Mucosa of stomach (tissue), 1 donor: ENCODE measurements around the gene MRPL43.
"Not testable (repeated sequence)": the region's sequence is repeated elsewhere in the genome, so short reads cannot be mapped to it uniquely, and the experiment has no call there.

ENCODE experiments used
- H3K27me3 ChIP-seq: one replicate; pipeline ENCODE4 v1.7.0; 2013; ENCODE audit warnings: mild to moderate bottlenecking, low read length; ENCODE audit not compliant: control insufficient read depth, insufficient read depth
- H3K36me3 ChIP-seq: one replicate; pipeline ENCODE4 v1.7.0; 2013; ENCODE audit warnings: low read length; ENCODE audit not compliant: control insufficient read depth, insufficient read depth
- H3K4me1 ChIP-seq: one replicate; pipeline ENCODE4 v1.7.0; 2013; ENCODE audit warnings: mild to moderate bottlenecking, low read length; ENCODE audit not compliant: control insufficient read depth, insufficient read depth
- H3K4me3 ChIP-seq: one replicate; pipeline ENCODE4 v1.7.0; 2013; ENCODE audit warnings: low read length
- H3K9ac ChIP-seq: one replicate; pipeline ENCODE4 v1.7.0; 2013; ENCODE audit warnings: mild to moderate bottlenecking, low read length, moderate library complexity
- H3K9me3 ChIP-seq: one replicate; pipeline ENCODE4 v1.7.0; 2013; ENCODE audit warnings: mild to moderate bottlenecking, low read length, moderate library complexity; ENCODE audit not compliant: control insufficient read depth
- donor health status: Pancreatic carcinoma.

Gene MRPL43

GRCh38 chr10:100986952-100987684 lies at the start of gene MRPL43, which contains the start of gene TWNK:
MRPL43 (minus strand) TSS chr10:100987497; CDS start chr10:100987443, 54 bp downstream.
TWNK (plus strand) TSS chr10:100987543; CDS start chr10:100988211, 668 bp downstream.
- no peaks in the 10 kb centered on the region for H3K36me3 ChIP-seq
- peak within 1 kb of the TSS; percentile 100 for H3K4me3 ChIP-seq
- no peaks in the 10 kb centered on the region for H3K9me3 ChIP-seq
- no peaks in the 10 kb centered on the region for H3K27me3 ChIP-seq
- H3K9ac ChIP-seq = peak within 1 kb of the TSS; percentile 77
- peaks cover 17% of the 10 kb centered on the region for H3K4me1 ChIP-seq

- Histone ChIP-seq H3K4me1 (peaks cover 22% of the 10 kb centered on the region), H3K9me3 (no peaks in the 10 kb centered on the region), H3K36me3 (peaks cover 4% of the 10 kb centered on the region), H3K4me3 (no peak overlapping the region), H3K9ac (no peak overlapping the region), H3K27me3 (no peaks in the 10 kb centered on the region)
These were observed 49.4 kb upstream of the MRPL43 start for GRCh38 chr10:101036726-101037125.

GRCh38 chr10:101035916-101036702 lies 48.8 kb upstream of the MRPL43 start:
- Histone ChIP-seq H3K27me3 (no peaks in the 10 kb centered on the region), H3K9ac (no peak overlapping the region), H3K9me3 (no peaks in the 10 kb centered on the region), H3K36me3 (peaks cover 4% of the 10 kb centered on the region), H3K4me3 (no peak overlapping the region), H3K4me1 (peaks cover 20% of the 10 kb centered on the region)

GRCh38 chr10:101035314-101035713 lies 48.0 kb upstream of the MRPL43 start:
- H3K4me1 ChIP-seq = peaks cover 23% of the 10 kb centered on the region
- H3K27me3 ChIP-seq = peaks cover 2% of the 10 kb centered on the region
- H3K4me3 ChIP-seq = no peak overlapping the region
- peaks cover 4% of the 10 kb centered on the region for H3K36me3 ChIP-seq
- no peaks in the 10 kb centered on the region for H3K9me3 ChIP-seq
- H3K9ac ChIP-seq = no peak overlapping the region

- H3K9ac ChIP-seq, H3K4me3 ChIP-seq, H3K36me3 ChIP-seq, H3K9me3 ChIP-seq, H3K27me3 ChIP-seq: not testable (repeated sequence)
- peaks cover 23% of the 10 kb centered on the region for H3K4me1 ChIP-seq
These were observed 47.1 kb upstream of the MRPL43 start for GRCh38 chr10:101034404-101034803.

GRCh38 chr10:101033276-101033675 lies 46.0 kb upstream of the MRPL43 start:
- H3K4me1 ChIP-seq = peaks cover 23% of the 10 kb centered on the region
- no peaks in the 10 kb centered on the region for H3K9me3 ChIP-seq
- no peak overlapping the region for H3K9ac ChIP-seq

GRCh38 chr10:101032637-101033224 lies 45.4 kb upstream of the MRPL43 start:
- Histone ChIP-seq H3K9me3 (no peaks in the 10 kb centered on the region), H3K4me3 (peak overlapping the region; percentile 90), H3K27me3 (peaks cover 17% of the 10 kb centered on the region), H3K36me3 (peaks cover 4% of the 10 kb centered on the region), H3K9ac (peak overlapping the region; percentile 55), H3K4me1 (peaks cover 23% of the 10 kb centered on the region)

More at GRCh38 chr10:101033276-101033675, 46.0 kb upstream of the MRPL43 start:
- Histone ChIP-seq H3K4me3 (no peak overlapping the region), H3K36me3 (peaks cover 4% of the 10 kb centered on the region), H3K27me3 (peaks cover 17% of the 10 kb centered on the region)

GRCh38 chr10:101031796-101032636 lies 44.7 kb upstream of the MRPL43 start:
- Histone ChIP-seq H3K27me3 (peaks cover 17% of the 10 kb centered on the region), H3K36me3 (no peaks in the 10 kb centered on the region), H3K9me3 (no peaks in the 10 kb centered on the region), H3K4me1 (peaks cover 23% of the 10 kb centered on the region), H3K9ac (peak overlapping the region; percentile 55), H3K4me3 (peak overlapping the region; percentile 90)

GRCh38 chr10:101031128-101031795 lies 44.0 kb upstream of the MRPL43 start, which contains the start of the genes PDZD7 and SFXN3:
PDZD7 (minus strand) TSS chr10:101031129; CDS start chr10:101030219, 910 bp downstream.
SFXN3 (plus strand) TSS chr10:101031234; CDS start chr10:101034695, 3,461 bp downstream.
- H3K36me3 ChIP-seq = no peaks in the 10 kb centered on the region
- H3K4me3 ChIP-seq = peak within 1 kb of the TSS; percentile 90
- peaks cover 23% of the 10 kb centered on the region for H3K4me1 ChIP-seq
- H3K9ac ChIP-seq = peak within 1 kb of the TSS; percentile 55
- peaks cover 17% of the 10 kb centered on the region for H3K27me3 ChIP-seq
- no peaks in the 10 kb centered on the region for H3K9me3 ChIP-seq

GRCh38 chr10:101030496-101031127 lies 43.3 kb upstream of the MRPL43 start:
- H3K4me3 ChIP-seq = peak overlapping the region; percentile 90
- H3K9ac ChIP-seq = no peak overlapping the region
- H3K36me3 ChIP-seq = no peaks in the 10 kb centered on the region
- H3K27me3 ChIP-seq = peaks cover 17% of the 10 kb centered on the region
- H3K4me1 ChIP-seq = peaks cover 23% of the 10 kb centered on the region
- no peaks in the 10 kb centered on the region for H3K9me3 ChIP-seq
